SK-N-SH (cell line): Measurements from ENCODE around the gene ZNRF1.

Experiments used
- CTCF ChIP-seq: fragments of 200-600 bp; sonication (generic); IDR thresholded peaks from 2 replicates; pipeline ENCODE4 v1.6.1; 2017; ENCODE audit warnings: antibody characterized with exemption, mild to moderate bottlenecking, moderate library complexity
- JUND ChIP-seq: IDR thresholded peaks from 2 replicates; pipeline ENCODE4 v1.4.0; 2012
- POLR2AphosphoS5 ChIP-seq: IDR thresholded peaks from 2 replicates; pipeline ENCODE4 v1.6.1; 2012; ENCODE audit warnings: low read depth, low read length
- RAD21 ChIP-seq: IDR thresholded peaks from 2 replicates; pipeline ENCODE4 v1.6.1; 2012; ENCODE audit warnings: mild to moderate bottlenecking, low read length

GRCh38 chr16:75000481-75001081 lies 1.8 kb downstream of the ZNRF1 start:
- TF ChIP-seq CTCF (no peak; the same call in 1 of the 2 replicates), POLR2AphosphoS5 (no peak), RAD21 (no peak), JUND (no peak)
